HCT116 (cell line): ENCODE results near the gene SH3RF2. TPM values are rescaled to one million over a fixed set of nuclear protein-coding genes. Genes with fewer than 3 reads are reported as not detected.

ENCODE experiments used
- ATAC-seq: fragments of 200-7000 bp; cut with Tn5 transposase; 2 replicates; pipeline ENCODE4 v1.9.1; 2020; ENCODE audit warnings: mild to moderate bottlenecking, moderate library complexity
- BruUV-seq: library from RNA; stranded (reverse); fragments of 400-500 nt; replicated peaks from 2 replicates; lab custom pipeline; 2021; lab: Mats Ljungman, UMichigan
- CTCF ChIA-PET: fragments of 300-600 bp; sonication (Branson Sonifier 250); formaldehyde crosslinking; loops from one replicate; lab custom pipeline; 2021; ENCODE audit warnings: antibody characterized with exemption; lab: Charles Lee
- POLR2A ChIA-PET: fragments of 300-600, 350-600 bp; sonication (Branson Sonifier 250); formaldehyde crosslinking; loops from one replicate; lab custom pipeline; 2021; ENCODE audit warnings: antibody characterized with exemption; lab: Charles Lee
- RAD21 ChIA-PET, 2 experiments: fragments of 300-600 bp; sonication (Branson Sonifier 250); formaldehyde crosslinking; loops; one replicate each; lab custom pipeline; 2023; ENCODE audit warnings: low total read pairs in 2 of 2; ENCODE audit not compliant: uncharacterized antibody in 2 of 2, unreplicated experiment in 2 of 2, low non-redundant PET in 1 of 2; lab: Charles Lee
- DNase-seq: peaks from one replicate; pipeline ENCODE4 v3.0.0-alpha.2; 2010; ENCODE audit warnings: low read depth, low spot score
- H2AFZ ChIP-seq: fragments of 200-600 bp; shearing (Covaris generic), sonication (generic); 2 replicates; pipeline ENCODE4 v1.6.1; 2017; ENCODE audit warnings: low read depth, mixed run types, mixed read lengths, antibody characterized with exemption, low read length; ENCODE audit not compliant: poor library complexity, severe bottlenecking
- H3K27ac ChIP-seq: 2 replicates; pipeline ENCODE4 v1.5.1; 2012; ENCODE audit warnings: low read depth, low read length
- H3K27me3 ChIP-seq: fragments of 200-600 bp; sonication (generic); 2 replicates; pipeline ENCODE4 v1.6.1; 2016; ENCODE audit warnings: mixed run types, low read length, mixed read lengths; ENCODE audit not compliant: insufficient read depth
- H3K36me3 ChIP-seq, 2 experiments: fragments of 200-500 bp in 1 of 2; fragments of 200-600 bp in 1 of 2; sonication (Bioruptor generic) in 1 of 2; sonication (generic) in 1 of 2; 2 replicates each; pipeline versions ENCODE4 v1.5.1 to v1.6.1; 2014 to 2016; ENCODE audit warnings: low read length in 2 of 2, inconsistent platforms in 1 of 2, mixed read lengths in 1 of 2, mixed run types in 1 of 2; ENCODE audit not compliant: insufficient read depth in 2 of 2, control insufficient read depth in 1 of 2
- H3K4me1 ChIP-seq, 2 experiments: fragments of 200-600 bp in 1 of 2; sonication (generic) in 1 of 2; 2 replicates each; pipeline versions ENCODE4 v1.5.1 to v1.6.1; 2012 to 2017; ENCODE audit warnings: low read length in 2 of 2, inconsistent platforms in 1 of 2, mild to moderate bottlenecking in 1 of 2, mixed read lengths in 1 of 2, mixed run types in 1 of 2, moderate library complexity in 1 of 2; ENCODE audit not compliant: insufficient read depth in 2 of 2, control insufficient read depth in 1 of 2
- H3K4me2 ChIP-seq: fragments of 200-600 bp; sonication (generic); 2 replicates; pipeline ENCODE4 v1.6.1; 2017; ENCODE audit warnings: mixed run types, low read length, mixed read lengths
- H3K4me3 ChIP-seq, 2 experiments: fragments of 200-600 bp in 1 of 2; sonication (generic) in 1 of 2; replicated peaks in 1 of 2; 2 replicates each; pipeline ENCODE4 v1.5.1; 2011 to 2016; ENCODE audit warnings: low read length in 2 of 2, control low read depth in 1 of 2, low read depth in 1 of 2, mild to moderate bottlenecking in 1 of 2, mixed read lengths in 1 of 2, mixed run types in 1 of 2
- H3K79me2 ChIP-seq: fragments of 200-600 bp; sonication (generic); 2 replicates; pipeline ENCODE4 v1.6.1; 2017; ENCODE audit warnings: mild to moderate bottlenecking, mixed run types, low read length, moderate library complexity, mixed read lengths; ENCODE audit not compliant: insufficient read depth
- H3K9ac ChIP-seq: fragments of 200-600 bp; sonication (generic); 2 replicates; pipeline ENCODE4 v1.6.1; 2016; ENCODE audit warnings: low read length, mixed read lengths
- H3K9me2 ChIP-seq: fragments of 200-600 bp; sonication (generic), shearing (Covaris generic); 2 replicates; pipeline ENCODE4 v1.6.1; 2017; ENCODE audit warnings: mixed run types, mild to moderate bottlenecking, moderate library complexity; ENCODE audit not compliant: insufficient read depth
- H3K9me3 ChIP-seq, 2 experiments: fragments of 200-500 bp in 1 of 2; fragments of 200-600 bp in 1 of 2; sonication (Bioruptor generic) in 1 of 2; sonication (generic) in 1 of 2; 2 replicates each; pipeline ENCODE4 v1.6.1; 2014 to 2017; ENCODE audit warnings: low read length in 2 of 2, mixed read lengths in 2 of 2, inconsistent platforms in 1 of 2, low read depth in 1 of 2, mild to moderate bottlenecking in 1 of 2, mixed run types in 1 of 2, moderate library complexity in 1 of 2; ENCODE audit not compliant: control insufficient read depth in 1 of 2, insufficient read depth in 1 of 2
- H4K20me1 ChIP-seq: fragments of 200-600 bp; sonication (generic), shearing (Covaris generic); 2 replicates; pipeline ENCODE4 v1.6.1; 2017; ENCODE audit warnings: mixed run types, mild to moderate bottlenecking, moderate library complexity; ENCODE audit not compliant: insufficient read depth
- CBX3 ChIP-seq: IDR thresholded peaks from 2 replicates; pipeline ENCODE4 v1.6.1; 2012; ENCODE audit warnings: low read depth
- CTCF ChIP-seq, 3 experiments: fragments of 200-600 bp in 1 of 3; sonication (generic) in 1 of 3; IDR thresholded peaks in 2 of 3; conservative IDR thresholded peaks in 1 of 3; 2 replicates each; pipeline ENCODE4 v1.5.1; 2012 to 2017; ENCODE audit warnings: low read depth in 2 of 3, low read length in 2 of 3, antibody characterized with exemption in 1 of 3, borderline replicate concordance in 1 of 3, control low read depth in 1 of 3, mild to moderate bottlenecking in 1 of 3, mixed read lengths in 1 of 3, mixed run types in 1 of 3, moderate library complexity in 1 of 3; ENCODE audit not compliant: insufficient read depth in 1 of 3
- EGR1 ChIP-seq: IDR thresholded peaks from 2 replicates; pipeline ENCODE4 v1.6.1; 2012; ENCODE audit warnings: low read depth
- EZH2 ChIP-seq: fragments of 200-600 bp; sonication (generic); IDR thresholded peaks from 2 replicates; pipeline ENCODE4 v1.6.1; 2017; ENCODE audit warnings: antibody characterized with exemption, mixed run types
- FOSL1 ChIP-seq: IDR thresholded peaks from 2 replicates; pipeline ENCODE4 v1.6.1; 2012; ENCODE audit warnings: low read depth
- JUND ChIP-seq: IDR thresholded peaks from 2 replicates; pipeline ENCODE4 v1.6.1; 2012
- POLR2AphosphoS5 ChIP-seq: IDR thresholded peaks from 2 replicates; pipeline ENCODE4 v1.6.1; 2011; ENCODE audit warnings: mild to moderate bottlenecking, low read depth, low read length, moderate library complexity
- RAD21 ChIP-seq: IDR thresholded peaks from 2 replicates; pipeline ENCODE4 v1.6.1; 2012; ENCODE audit warnings: low read depth, mild to moderate bottlenecking
- REST ChIP-seq: IDR thresholded peaks from 2 replicates; pipeline ENCODE4 v1.6.1; 2012; ENCODE audit warnings: low read depth
- SIN3A ChIP-seq: IDR thresholded peaks from 2 replicates; pipeline ENCODE4 v1.6.1; 2012; ENCODE audit warnings: low read depth
- SRF ChIP-seq: IDR thresholded peaks from 2 replicates; pipeline ENCODE4 v1.6.1; 2012; ENCODE audit warnings: low read depth
- TCF7L2 ChIP-seq: IDR thresholded peaks from 2 replicates; pipeline ENCODE4 v1.7.0; 2011; ENCODE audit warnings: borderline replicate concordance, inconsistent platforms; ENCODE audit not compliant: insufficient read depth, insufficient read length; ENCODE audit errors: extremely low read depth
- YY1 ChIP-seq: IDR thresholded peaks from 2 replicates; pipeline ENCODE4 v1.6.1; 2011; ENCODE audit warnings: low read length, low read depth, moderate library complexity, mild to moderate bottlenecking; ENCODE audit not compliant: insufficient replicate concordance; ENCODE audit errors: extremely low read depth
- ZBTB33 ChIP-seq: IDR thresholded peaks from 2 replicates; pipeline ENCODE4 v1.6.1; 2011; ENCODE audit warnings: mild to moderate bottlenecking, low read length, moderate library complexity; ENCODE audit not compliant: insufficient replicate concordance; ENCODE audit errors: extremely low read depth
- ZFX ChIP-seq: fragments of 450-650 bp; IDR thresholded peaks from 2 replicates; pipeline ENCODE4 v1.6.1; 2017
- intact Hi-C: fragments of 100-400 bp; cut with micrococcal nuclease; formaldehyde crosslinking; loops from 2 replicates; pipeline ENCODE4 v1.10.0; 2022
- total RNA-seq: library from RNA; stranded (reverse); gene quantifications from one replicate; pipeline ENCODE4 v1.2.1, GENCODE V29; 2021; ENCODE audit not compliant: unreplicated experiment

SH3RF2 gene
- total RNA-seq, 1 experiment from 2014 or later, result 14.3 TPM

- POLR2A ChIA-PET, result no interaction called here
- no peak overlapping the region for H3K4me3 ChIP-seq
- H3K27me3 ChIP-seq, result no peaks in the 10 kb centered on the region
- peaks cover 20 to 31% of the 10 kb centered on the region in 2 experiments for H3K4me1 ChIP-seq
- ATAC-seq, result no peak
- H3K9me3 ChIP-seq, result no peaks in the 10 kb centered on the region
- intact Hi-C loops, result no loop called here
- no peak overlapping the region for H3K9ac ChIP-seq
- H4K20me1 ChIP-seq, result no peaks in the 10 kb centered on the region
- no peak for DNase-seq
- CTCF ChIA-PET, result no interaction called here
- RAD21 ChIA-PET, result no interaction called here
- no TSS peak for BruUV-seq
- TF ChIP-seq ZBTB33, result no peak
- TF ChIP-seq CTCF (IDR thresholded peaks at IDR 0.05 in 2 of 3, conservative IDR thresholded peaks at IDR 0.05 in 1 of 3; ENCODE audit: borderline replicate concordance in 1 of 3, insufficient read depth in 1 of 3, low read depth in 2 of 3, low read length in 2 of 3), result no peak
- TF ChIP-seq POLR2AphosphoS5, result no peak
- TF ChIP-seq ZFX, result no peak
- TF ChIP-seq EZH2, result no peak
- TF ChIP-seq SRF, result no peak
- TF ChIP-seq SIN3A, result no peak
- no peak for TF ChIP-seq EGR1
- TF ChIP-seq CBX3, result no peak
- no peak for TF ChIP-seq REST
- TF ChIP-seq TCF7L2, result no peak
- no peak for TF ChIP-seq FOSL1
- no peak for TF ChIP-seq RAD21
- TF ChIP-seq YY1, result no peak
- TF ChIP-seq JUND, result no peak
- no peaks in the 10 kb centered on the region for H3K36me3 ChIP-seq
- H3K27ac ChIP-seq, result no peak overlapping the region
- H3K9me2 ChIP-seq, result no peaks in the 10 kb centered on the region
- H2AFZ ChIP-seq, result no peak overlapping the region
- no peak overlapping the region for H3K4me2 ChIP-seq
- H3K79me2 ChIP-seq, result 0 out of 2 replicates have a peak, but pooled peaks cover 3% of the 10 kb centered on the region
Observed at GRCh38 chr5:146024034-146024433, 87.7 kb downstream of the SH3RF2 start.
